NK-92 treated with Interleukin-12 subunit alpha and Interleukin-12 subunit beta, amount 100 ng/mL, for 24 hours (cell line): ENCODE results near the gene CNIH3.

Experiments used
- DNase-seq: peaks from one replicate; lab custom pipeline; 2025; lab: John Stamatoyannopoulos, UW

The CNIH3 gene

GRCh38 chr1:224774378-224774777 lies 158.3 kb downstream of the CNIH3 start:
- DNase-seq, result no peak

- no peak for DNase-seq
Measured at GRCh38 chr1:224777180-224777579, 161.1 kb downstream of the CNIH3 start.

- no peak for DNase-seq
Measured at GRCh38 chr1:224779536-224779935, 163.4 kb downstream of the CNIH3 start.

GRCh38 chr1:224780736-224781135 lies 164.6 kb downstream of the CNIH3 start:
- no peak for DNase-seq

- DNase-seq, result no peak
Measured at GRCh38 chr1:224781800-224782199, 165.7 kb downstream of the CNIH3 start.

- no peak for DNase-seq
Measured at GRCh38 chr1:224782281-224783000, 166.3 kb downstream of the CNIH3 start.

- no peak for DNase-seq
Measured at GRCh38 chr1:224783006-224783651, 167.0 kb downstream of the CNIH3 start.

GRCh38 chr1:224784265-224785039 lies 168.3 kb downstream of the CNIH3 start:
- DNase-seq, result no peak

GRCh38 chr1:224785040-224785328 lies 168.9 kb downstream of the CNIH3 start:
- no peak for DNase-seq

GRCh38 chr1:224785622-224786021 lies 169.5 kb downstream of the CNIH3 start:
- no peak for DNase-seq

GRCh38 chr1:224786533-224787250 lies 170.6 kb downstream of the CNIH3 start:
- DNase-seq, result no peak

GRCh38 chr1:224789311-224789710 lies 173.2 kb downstream of the CNIH3 start:
- DNase-seq, result no peak
